ENCODE data around the gene FAM187B.

GRCh38 chr19:35184267-35184666 is 44.3 kb downstream of the FAM187B start:
- TF ChIP-seq CTCF (conservative IDR thresholded peaks at IDR 0.05; ENCODE audit: low read depth in 2 of 2): no peak
- TF ChIP-seq EZH2phosphoT487 (IDR thresholded peaks at IDR 0.05; ENCODE audit: unreplicated experiment): no peak
- TF ChIP-seq EZH2 (IDR thresholded peaks at IDR 0.05; ENCODE audit: low read depth, unreplicated experiment): no peak
- no peak for TF ChIP-seq NANOG (IDR thresholded peaks at IDR 0.05; ENCODE audit: borderline replicate concordance)
- TF ChIP-seq POLR2AphosphoS5 (IDR thresholded peaks at IDR 0.05; ENCODE audit: low read depth): no peak
- no peak for TF ChIP-seq ETS1 (IDR thresholded peaks at IDR 0.05)
- TF ChIP-seq REST (IDR thresholded peaks at IDR 0.05; ENCODE audit: unreplicated experiment): no peak
